ENCODE results near the gene CD14.
"Not testable (repeated sequence)": the region's sequence is repeated elsewhere in the genome, so short reads cannot be mapped to it uniquely, and the experiment has no call there.

The CD14 gene

DNA sequence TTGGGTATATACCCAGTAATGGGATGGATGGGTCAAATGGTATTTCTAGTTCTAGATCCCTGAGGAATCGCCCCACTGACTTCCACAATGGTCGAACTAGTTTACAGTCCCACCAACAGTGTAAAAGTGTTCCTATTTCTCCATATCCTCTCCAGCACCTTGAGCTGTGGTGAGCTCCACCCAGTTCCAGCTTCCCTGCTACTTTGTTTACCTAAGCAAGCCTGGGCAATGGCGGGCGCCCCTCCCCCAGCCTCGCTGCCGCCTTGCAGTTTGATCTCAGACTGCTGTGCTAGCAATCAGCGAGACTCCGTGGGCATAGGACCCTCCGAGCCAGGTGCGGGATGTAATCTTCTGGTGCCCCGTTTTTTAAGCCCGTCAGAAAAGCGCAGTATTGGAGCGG lies 39.9 kb downstream of the CD14 start:
- not testable (repeated sequence) for DNase-seq

DNA sequence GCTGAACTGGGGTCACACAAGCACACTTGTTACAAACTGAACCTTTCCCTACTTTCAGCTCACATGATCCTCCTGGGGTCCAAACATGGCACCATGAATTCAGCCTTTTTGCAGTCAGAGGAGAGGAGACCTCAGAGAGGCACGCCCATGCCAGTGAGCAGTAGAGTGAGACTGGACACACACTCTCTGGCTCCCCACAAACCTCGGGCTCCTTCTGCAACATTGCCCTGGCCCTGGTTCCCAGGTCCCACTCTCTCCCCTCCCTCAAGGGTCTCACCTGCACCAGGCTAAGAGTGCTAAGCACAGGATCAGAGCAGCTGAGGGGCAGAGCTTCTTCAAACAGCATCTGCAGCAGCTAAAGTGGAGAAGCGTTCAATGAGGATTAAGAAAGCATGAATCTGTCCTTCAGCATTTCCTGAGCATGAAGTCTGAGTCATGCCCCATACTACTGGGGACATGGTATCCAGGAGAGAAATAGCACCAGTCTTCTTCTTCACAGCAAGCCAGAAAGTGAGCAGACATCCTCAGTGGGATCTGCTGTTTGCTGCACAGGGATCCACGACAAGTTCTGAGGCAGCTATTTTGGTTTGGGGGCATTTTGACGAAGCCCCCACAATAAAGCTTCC lies 41.1 kb downstream of the CD14 start:
- DNase-seq = no peak

DNA sequence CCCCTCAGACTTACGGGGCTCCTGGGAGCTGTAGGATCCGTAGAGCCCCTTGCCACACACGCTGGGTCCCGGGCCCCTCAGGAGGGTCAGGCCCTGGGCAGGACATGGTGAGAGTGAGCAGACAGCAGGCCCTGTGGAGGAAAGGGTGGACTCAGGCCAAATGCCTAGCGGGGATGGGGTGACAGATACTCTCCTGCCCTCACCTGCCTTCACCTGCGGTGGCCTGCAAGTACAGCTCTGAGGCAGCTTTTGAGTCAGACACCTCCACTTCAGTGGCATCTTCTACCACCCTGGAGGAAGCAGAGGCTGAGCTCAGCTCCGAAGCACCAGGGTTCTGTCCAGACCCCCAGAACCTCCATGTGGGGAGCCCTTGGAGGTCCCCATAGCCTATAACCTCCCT lies 42.1 kb downstream of the CD14 start:
- DNase-seq = no peak

DNA sequence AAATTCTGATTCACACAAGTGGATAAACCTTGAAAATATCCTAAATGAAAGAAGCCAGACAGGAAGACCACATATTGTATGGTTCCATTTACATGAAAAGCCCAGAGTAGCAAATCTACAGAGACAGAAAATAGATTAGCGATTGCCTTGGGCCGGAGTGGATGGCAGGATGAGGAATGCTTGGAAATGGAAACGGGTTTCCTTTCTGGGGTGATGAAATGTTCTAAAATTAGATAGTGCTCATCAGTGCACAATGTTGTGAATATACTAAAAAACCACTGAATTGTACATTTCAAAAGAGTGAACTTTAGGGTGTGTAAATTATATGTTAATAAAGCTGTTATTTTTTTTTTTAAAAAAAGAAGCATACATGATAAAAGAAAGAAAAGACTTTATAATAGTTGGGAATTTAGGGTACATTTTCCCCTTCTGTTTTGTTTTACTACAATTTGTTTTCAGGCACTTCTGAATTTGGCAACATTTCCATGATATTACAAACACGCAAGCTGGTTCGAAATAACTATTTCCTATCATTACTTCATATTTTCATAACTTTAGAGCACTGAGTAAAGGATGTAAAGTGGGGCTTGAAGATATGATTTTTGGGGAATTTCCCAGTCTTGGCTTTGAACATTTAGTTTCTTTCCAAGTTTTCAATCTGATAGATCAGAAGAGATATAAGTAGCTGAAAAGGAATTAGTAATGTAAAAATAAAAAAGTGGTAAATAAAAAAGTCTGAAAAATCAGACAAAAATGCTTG lies 44.5 kb downstream of the CD14 start:
- DNase-seq = no peak

DNA sequence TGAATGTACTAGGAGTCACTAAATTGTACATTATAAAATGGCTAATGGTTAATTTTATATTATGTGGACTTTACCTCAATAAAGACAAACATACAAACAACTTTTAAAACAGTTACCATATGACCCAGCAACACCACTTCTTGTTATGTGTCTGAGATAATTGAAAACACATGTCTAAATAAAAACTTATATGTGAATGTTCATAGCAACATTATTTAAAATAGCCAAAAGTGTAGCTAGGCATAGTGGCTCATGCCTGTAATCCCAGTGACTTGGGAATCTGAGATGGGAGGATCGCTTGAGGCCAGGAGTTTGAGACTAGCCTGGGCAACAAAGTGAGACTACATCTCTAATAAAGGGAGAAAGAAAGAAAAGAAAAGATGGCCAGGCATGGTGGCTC lies 45.5 kb downstream of the CD14 start:
- DNase-seq = no peak
